Fibroblast of lung (primary cell): Measurements from ENCODE around the gene IFI44L. TPM values are rescaled to one million over a fixed set of nuclear protein-coding genes. Genes with fewer than 3 reads are reported as not detected.
A peak's percentile ranks its signal among the peaks of the same experiment; 100 is the strongest.

Experiments used
- DNase-seq, 2 donors: peaks; one replicate each; pipeline versions ENCODE4 v3.0.0 to v3.0.0-alpha.2; 2010; ENCODE audit warnings: low read depth in 2 of 2
- H2AFZ ChIP-seq: 2 replicates; pipeline ENCODE4 v1.5.1; 2012; ENCODE audit warnings: low read length, control low read depth, inconsistent platforms
- H3K27ac ChIP-seq: 2 replicates; pipeline ENCODE4 v1.5.1; 2011; ENCODE audit warnings: low read length, control low read depth; ENCODE audit not compliant: insufficient read depth
- H3K27me3 ChIP-seq: 2 replicates; pipeline ENCODE4 v1.5.1; 2011; ENCODE audit warnings: mild to moderate bottlenecking, low read length; ENCODE audit not compliant: control insufficient read depth, insufficient read depth
- H3K36me3 ChIP-seq: 2 replicates; pipeline ENCODE4 v1.5.1; 2011; ENCODE audit warnings: low read length; ENCODE audit not compliant: control insufficient read depth, insufficient read depth
- H3K4me1 ChIP-seq: 2 replicates; pipeline ENCODE4 v1.5.1; 2011; ENCODE audit warnings: low read length; ENCODE audit not compliant: control insufficient read depth, insufficient read depth; ENCODE audit errors: extremely low read depth
- H3K4me2 ChIP-seq: 2 replicates; pipeline ENCODE4 v1.5.1; 2011; ENCODE audit warnings: low read length, control low read depth; ENCODE audit not compliant: insufficient read depth; ENCODE audit errors: extremely low read depth
- H3K4me3 ChIP-seq, 4 experiments: fragments of 200-600 bp in 1 of 4; sonication (generic) in 1 of 4; replicated peaks in 1 of 4; 2 replicates each; pipeline ENCODE4 v1.5.1; 2011 to 2016; ENCODE audit warnings: low read length in 4 of 4, low read depth in 3 of 4, mild to moderate bottlenecking in 3 of 4, control low read depth in 2 of 4, inconsistent platforms in 1 of 4, mixed read lengths in 1 of 4; ENCODE audit not compliant: insufficient read depth in 1 of 4; ENCODE audit errors: control extremely low read depth in 1 of 4
- H3K79me2 ChIP-seq: 2 replicates; pipeline ENCODE4 v1.5.1; 2012; ENCODE audit warnings: mild to moderate bottlenecking, low read length, inconsistent platforms; ENCODE audit not compliant: control insufficient read depth, insufficient read depth
- H3K9ac ChIP-seq: 2 replicates; pipeline ENCODE4 v1.5.1; 2011; ENCODE audit warnings: mild to moderate bottlenecking, low read length, control low read depth; ENCODE audit not compliant: insufficient read depth
- H3K9me3 ChIP-seq: 2 replicates; pipeline ENCODE4 v1.5.1; 2012; ENCODE audit warnings: low read depth, low read length; ENCODE audit not compliant: control insufficient read depth, insufficient read depth
- H4K20me1 ChIP-seq: 2 replicates; pipeline ENCODE4 v1.5.1; 2011; ENCODE audit warnings: low read length; ENCODE audit not compliant: control insufficient read depth, insufficient read depth; ENCODE audit errors: extremely low read depth
- EZH2 ChIP-seq: IDR thresholded peaks from 2 replicates; pipeline ENCODE4 v1.5.1; 2012; ENCODE audit warnings: low read length, control low read depth, mild to moderate bottlenecking; ENCODE audit errors: missing control alignments
- polyA plus RNA-seq, 2 donors: library from polyadenylated mRNA; depleted of rRNA in 1 of 2; stranded (reverse) in 1 of 2; unstranded in 1 of 2; fragments of >200 nt; gene quantifications; 2 replicates each; pipeline ENCODE4 v1.2.1, GENCODE V29; 2011 to 2012; ENCODE audit warnings: missing spikeins in 1 of 2
- total RNA-seq: library from RNA; depleted of rRNA; stranded (reverse); fragments of >200 nt; gene quantifications from 2 replicates; pipeline ENCODE4 v1.2.1, GENCODE V29; 2014
- TF ChIP-seq, protein P1 (sequence below), 2 donors: IDR thresholded peaks in 1 of 2; conservative IDR thresholded peaks in 1 of 2; 1 replicate in 1 of 2; 2 replicates in 1 of 2; pipeline ENCODE4 v1.5.1; 2011 to 2012; ENCODE audit warnings: low read length in 2 of 2, control low read depth in 1 of 2, inconsistent platforms in 1 of 2, low read depth in 1 of 2, mild to moderate bottlenecking in 1 of 2

IFI44L gene
- total and polyA plus RNA-seq, 2 donors (not counting 1 experiment from before 2014, with no cell fraction given): 0.59 to 2.1 TPM

GRCh38 chr1:78676993-78677392 is 56.7 kb downstream of the IFI44L start:
- no peaks in the 10 kb centered on the region for H3K9me3 ChIP-seq
- H3K4me2 ChIP-seq: no peak overlapping the region
- H3K27ac ChIP-seq: no peak overlapping the region
- H3K79me2 ChIP-seq: no peaks in the 10 kb centered on the region
- TF ChIP-seq, protein P1, sequence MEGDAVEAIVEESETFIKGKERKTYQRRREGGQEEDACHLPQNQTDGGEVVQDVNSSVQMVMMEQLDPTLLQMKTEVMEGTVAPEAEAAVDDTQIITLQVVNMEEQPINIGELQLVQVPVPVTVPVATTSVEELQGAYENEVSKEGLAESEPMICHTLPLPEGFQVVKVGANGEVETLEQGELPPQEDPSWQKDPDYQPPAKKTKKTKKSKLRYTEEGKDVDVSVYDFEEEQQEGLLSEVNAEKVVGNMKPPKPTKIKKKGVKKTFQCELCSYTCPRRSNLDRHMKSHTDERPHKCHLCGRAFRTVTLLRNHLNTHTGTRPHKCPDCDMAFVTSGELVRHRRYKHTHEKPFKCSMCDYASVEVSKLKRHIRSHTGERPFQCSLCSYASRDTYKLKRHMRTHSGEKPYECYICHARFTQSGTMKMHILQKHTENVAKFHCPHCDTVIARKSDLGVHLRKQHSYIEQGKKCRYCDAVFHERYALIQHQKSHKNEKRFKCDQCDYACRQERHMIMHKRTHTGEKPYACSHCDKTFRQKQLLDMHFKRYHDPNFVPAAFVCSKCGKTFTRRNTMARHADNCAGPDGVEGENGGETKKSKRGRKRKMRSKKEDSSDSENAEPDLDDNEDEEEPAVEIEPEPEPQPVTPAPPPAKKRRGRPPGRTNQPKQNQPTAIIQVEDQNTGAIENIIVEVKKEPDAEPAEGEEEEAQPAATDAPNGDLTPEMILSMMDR (conservative IDR thresholded peaks at IDR 0.05 in 1 of 2, IDR thresholded peaks at IDR 0.05 in 1 of 2; ENCODE audit: low read depth in 1 of 2, low read length in 2 of 2): no peak
- no peak for TF ChIP-seq EZH2
- H3K4me3 ChIP-seq: no peak overlapping the region
- no peaks in the 10 kb centered on the region for H3K36me3 ChIP-seq
- no peaks in the 10 kb centered on the region for H3K27me3 ChIP-seq
- DNase-seq: no peak
- no peak overlapping the region for H2AFZ ChIP-seq
- H3K9ac ChIP-seq: no peak overlapping the region
- H4K20me1 ChIP-seq: no peaks in the 10 kb centered on the region
- no peaks in the 10 kb centered on the region for H3K4me1 ChIP-seq

DNA sequence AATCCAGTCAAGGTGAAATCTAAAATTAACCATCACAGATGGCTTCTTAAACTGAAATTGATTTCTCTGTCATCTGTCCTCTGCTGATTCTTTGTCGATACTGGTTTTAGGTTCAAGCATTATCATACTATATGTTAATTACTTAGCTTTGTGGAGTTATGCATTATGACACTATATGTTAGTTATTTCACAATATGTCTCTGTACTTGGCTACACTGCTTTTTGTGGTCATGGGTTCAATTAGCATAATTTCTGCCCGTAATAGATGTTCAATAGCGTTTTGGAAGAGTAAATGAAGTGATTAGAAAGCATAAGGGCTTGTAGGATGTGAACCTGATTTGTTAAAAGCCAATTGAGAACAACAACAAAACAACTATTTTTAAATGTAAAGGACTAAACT is 57.5 kb downstream of the IFI44L start:
- no peak overlapping the region for H3K9ac ChIP-seq
- no peak overlapping the region for H3K4me2 ChIP-seq
- H3K27ac ChIP-seq: no peak overlapping the region
- no peaks in the 10 kb centered on the region for H3K36me3 ChIP-seq
- peaks cover 2% of the 10 kb centered on the region for H3K4me1 ChIP-seq
- no peak for TF ChIP-seq EZH2
- TF ChIP-seq, protein P1 (conservative IDR thresholded peaks at IDR 0.05 in 1 of 2, IDR thresholded peaks at IDR 0.05 in 1 of 2; ENCODE audit: low read depth in 1 of 2, low read length in 2 of 2): no peak
- H3K9me3 ChIP-seq: no peaks in the 10 kb centered on the region
- H2AFZ ChIP-seq: peak overlapping the region; percentile 77
- no peaks in the 10 kb centered on the region for H3K79me2 ChIP-seq
- H3K27me3 ChIP-seq: no peaks in the 10 kb centered on the region
- H3K4me3 ChIP-seq: no peak overlapping the region
- no peaks in the 10 kb centered on the region for H4K20me1 ChIP-seq
- DNase-seq: no peak

DNA sequence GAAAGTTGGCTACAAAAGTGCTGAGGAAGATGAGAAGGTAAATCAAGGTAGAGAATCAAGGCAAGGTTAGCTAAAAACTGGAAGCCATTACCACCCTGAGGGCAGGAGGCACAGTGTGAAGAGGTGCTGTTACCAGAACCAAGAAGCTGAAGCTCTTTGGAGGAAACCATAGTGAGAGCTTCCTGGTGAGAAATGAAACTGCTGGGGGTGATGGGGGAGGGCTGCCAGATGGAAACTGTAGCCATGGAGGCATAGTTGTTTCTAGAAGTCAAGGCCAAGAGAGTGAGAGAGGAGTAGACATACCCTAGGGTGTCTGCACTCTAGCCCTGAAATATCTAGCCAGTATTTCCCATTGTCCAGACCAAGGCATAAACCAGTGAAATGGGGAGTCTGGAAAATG is 58.1 kb downstream of the IFI44L start:
- Histone ChIP-seq H3K4me2 (peak overlapping the region; percentile 52), H3K27me3 (no peaks in the 10 kb centered on the region), H3K79me2 (no peaks in the 10 kb centered on the region), H3K9ac (no peak overlapping the region), H2AFZ (peak overlapping the region; percentile 77), H4K20me1 (no peaks in the 10 kb centered on the region), H3K36me3 (no peaks in the 10 kb centered on the region), H3K4me1 (peaks cover 2% of the 10 kb centered on the region), H3K27ac (no peak overlapping the region), H3K9me3 (no peaks in the 10 kb centered on the region), H3K4me3 (no peak overlapping the region)
- no peak for TF ChIP-seq EZH2
- TF ChIP-seq, protein P1 (conservative IDR thresholded peaks at IDR 0.05 in 1 of 2, IDR thresholded peaks at IDR 0.05 in 1 of 2; ENCODE audit: low read depth in 1 of 2, low read length in 2 of 2): no peak
- DNase-seq: peak in 1 of 2 donors; percentile 11
